ENCODE data around the gene LIMCH1. TPM values are rescaled to one million over a fixed set of nuclear protein-coding genes. Genes with fewer than 3 reads are reported as not detected.
"Not testable (repeated sequence)": the region's sequence is repeated elsewhere in the genome, so short reads cannot be mapped to it uniquely, and the experiment has no call there.

The LIMCH1 gene
- total and polyA plus RNA-seq, 7 donors, result 14.2 to 279 (median 169) TPM

DNA sequence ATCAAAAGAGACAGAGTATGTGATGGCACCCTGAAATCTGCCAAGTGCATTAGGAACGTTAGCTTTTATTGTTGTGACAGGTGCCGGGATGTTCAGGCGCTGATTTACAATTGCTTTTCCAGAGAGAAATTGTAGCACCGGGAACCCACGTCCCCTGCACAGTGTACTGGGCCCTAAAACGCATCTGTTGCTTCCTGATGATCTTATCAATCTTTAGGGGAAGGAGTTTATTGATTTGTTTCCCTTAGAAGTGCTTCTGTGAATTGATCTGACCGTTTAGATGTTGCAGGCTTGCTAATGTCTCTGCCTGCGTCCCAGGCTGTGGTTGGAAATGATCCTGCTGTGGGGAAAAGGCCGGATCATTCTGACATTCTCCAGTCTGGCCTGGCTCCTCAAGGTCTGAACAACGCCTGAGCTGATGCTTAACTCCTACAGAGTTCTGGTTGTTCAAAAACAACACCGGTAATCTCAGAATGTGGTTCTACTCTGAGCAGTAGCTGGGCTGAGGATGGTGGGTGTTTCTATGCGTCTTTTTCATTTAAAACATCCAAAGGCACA is 193.7 kb downstream of the LIMCH1 start:
- Histone ChIP-seq H3K36me3 (ENCODE audit: insufficient read depth in 1 of 2, low read depth in 1 of 2) (no peaks in the 10 kb centered on the region), H3K4me1 (no peaks in the 10 kb centered on the region), H3K27ac (no peak overlapping the region), H3K4me3 (no peak overlapping the region), H3K27me3 (ENCODE audit: insufficient read depth in 3 of 3, low read length in 2 of 3) (peaks cover 0 to 15% (median 12%) of the 10 kb centered on the region in 3 donors), H3K9me3 (no peaks in the 10 kb centered on the region)
- no peak for ATAC-seq
- intact Hi-C loops (cut with DNase I), result no loop called here
- DNase-seq, result no peak
- no peak for TF ChIP-seq CTCF (IDR thresholded peaks at IDR 0.05)
- WGBS, 3 donors, result 23 to 26% (median 25%) methylated on average over 12 of the region's 12 CpGs

DNA sequence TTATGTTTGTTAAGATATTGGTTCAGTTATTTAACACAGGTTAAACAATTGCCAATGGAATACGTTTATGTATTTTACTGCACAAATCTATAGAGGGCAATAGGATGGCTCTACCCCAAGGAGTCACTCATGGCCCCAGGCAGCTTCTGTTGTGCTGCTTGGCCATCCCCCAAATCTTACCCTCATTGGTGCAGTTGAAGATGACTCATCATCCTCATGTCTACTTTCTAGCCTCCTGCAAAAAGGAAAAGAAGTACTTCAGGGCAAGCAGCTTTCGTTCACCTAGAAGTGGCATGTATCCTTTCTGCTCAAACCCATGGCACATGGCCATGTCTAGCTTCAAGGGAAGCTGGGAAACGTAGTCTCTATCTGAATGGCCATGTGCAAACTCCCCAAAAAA is 196.4 kb downstream of the LIMCH1 start:
- intact Hi-C loops (cut with DNase I), result no loop called here
- no peak for TF ChIP-seq CTCF (IDR thresholded peaks at IDR 0.05)
- no peaks in the 10 kb centered on the region for H3K9me3 ChIP-seq
- ATAC-seq, result no peak
- 66 to 77% (median 77%) methylated on average over 3 of the region's 3 CpGs for WGBS, 3 donors
- H3K4me3 ChIP-seq, result no peak overlapping the region
- no peaks in the 10 kb centered on the region for H3K36me3 ChIP-seq (ENCODE audit: insufficient read depth in 1 of 2, low read depth in 1 of 2)
- no peak for DNase-seq
- H3K4me1 ChIP-seq, result no peaks in the 10 kb centered on the region
- no peak overlapping the region for H3K27ac ChIP-seq
- peaks cover 0 to 16% (median 10%) of the 10 kb centered on the region in 3 donors for H3K27me3 ChIP-seq (ENCODE audit: insufficient read depth in 3 of 3, low read length in 2 of 3)

DNA sequence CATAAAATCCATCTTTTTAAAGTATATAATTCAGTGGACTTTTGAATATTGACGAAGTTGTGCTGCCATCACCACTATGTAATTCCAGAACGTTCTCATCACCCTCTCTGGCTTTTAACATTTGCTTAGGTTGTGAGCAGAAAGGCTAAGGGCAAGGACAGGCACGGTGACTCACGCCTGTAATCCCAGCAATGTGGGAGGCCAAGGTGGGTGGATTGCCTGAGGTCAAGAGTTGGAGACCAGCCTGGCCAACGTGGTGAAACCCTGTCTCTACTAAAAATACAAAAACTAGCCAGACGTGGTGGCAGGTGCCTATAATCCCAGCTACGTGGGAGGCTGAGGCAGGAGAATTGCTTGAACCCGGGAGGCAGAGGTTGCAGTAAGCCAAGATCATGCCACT is 199.5 kb downstream of the LIMCH1 start:
- WGBS, 3 donors, result 55 to 66% (median 66%) methylated on average over 8 of the region's 8 CpGs
- intact Hi-C loops (cut with DNase I); ATAC-seq: not testable (repeated sequence)

GRCh38 chr4:41741354-41741753 is 203.4 kb downstream of the LIMCH1 start:
- intact Hi-C loops (cut with DNase I), result no loop called here
- ATAC-seq, result no peak
- H3K36me3 ChIP-seq (ENCODE audit: insufficient read depth in 1 of 2, low read depth in 1 of 2), result no peaks in the 10 kb centered on the region
- no peak for TF ChIP-seq CTCF (IDR thresholded peaks at IDR 0.05)
- no peak overlapping the region for H3K4me3 ChIP-seq
- H3K27me3 ChIP-seq (ENCODE audit: insufficient read depth in 3 of 3, low read length in 2 of 3), result peaks cover 18 to 79% (median 19%) of the 10 kb centered on the region in 3 donors
- 53 to 65% (median 59%) methylated on average over 2 of the region's 2 CpGs for WGBS, 3 donors
- H3K9me3 ChIP-seq, result no peaks in the 10 kb centered on the region
- DNase-seq, result no peak
- H3K4me1 ChIP-seq, result no peaks in the 10 kb centered on the region
- no peak overlapping the region for H3K27ac ChIP-seq

More for the DNA sequence above, 199.5 kb downstream of the LIMCH1 start:
- not testable (repeated sequence) for H3K27ac ChIP-seq; H3K4me1 ChIP-seq; H3K36me3 ChIP-seq (ENCODE audit: insufficient read depth in 1 of 2, low read depth in 1 of 2); DNase-seq; H3K9me3 ChIP-seq; H3K4me3 ChIP-seq
- H3K27me3 ChIP-seq (ENCODE audit: insufficient read depth in 3 of 3, low read length in 2 of 3), result peaks cover 0 to 44% (median 16%) of the 10 kb centered on the region in 3 donors

DNA sequence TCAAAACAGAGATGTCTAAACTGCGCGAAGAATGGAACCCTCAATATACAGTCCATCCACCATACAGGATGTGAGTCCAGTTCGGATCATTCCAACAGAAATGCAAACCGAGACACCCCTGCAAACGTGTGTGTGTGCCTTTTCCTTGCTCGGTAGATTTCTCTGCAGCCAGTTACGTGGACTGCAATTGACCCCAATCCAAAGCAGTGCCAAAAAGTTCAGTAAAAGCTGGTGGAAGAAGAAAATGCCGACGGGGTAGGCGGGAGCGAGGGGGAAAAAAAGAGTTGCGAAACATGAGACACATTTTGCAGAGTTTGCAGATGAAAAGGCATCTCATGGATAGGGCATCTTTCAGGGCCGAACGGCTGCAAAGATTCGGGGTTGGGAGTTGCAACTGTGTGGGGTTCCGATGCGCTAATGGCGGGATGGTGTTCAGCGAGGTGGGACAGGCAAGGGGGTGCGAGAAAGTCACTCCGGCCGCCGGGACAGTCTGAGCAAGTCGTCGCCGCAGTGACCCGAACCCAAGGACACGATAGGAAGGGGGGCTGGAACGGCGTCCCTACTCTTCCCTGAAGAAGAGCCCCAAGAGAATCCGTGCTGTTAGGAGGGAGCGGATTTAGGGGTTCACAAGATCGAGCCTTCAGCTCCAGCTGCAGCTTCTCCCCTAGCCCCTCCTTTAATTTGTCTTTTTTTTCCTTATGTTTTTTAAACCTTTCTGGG is 206.8 kb downstream of the LIMCH1 start:
- no peak overlapping the region for H3K27ac ChIP-seq
- ATAC-seq (no peak), DNase-seq (no peak)
- no peak for TF ChIP-seq CTCF (IDR thresholded peaks at IDR 0.05)
- peaks cover 11 to 94% (median 39%) of the 10 kb centered on the region in 3 donors for H3K27me3 ChIP-seq (ENCODE audit: insufficient read depth in 3 of 3, low read length in 2 of 3)
- intact Hi-C loops (cut with DNase I), result no loop called here
- no peaks in the 10 kb centered on the region for H3K4me1 ChIP-seq
- no peaks in the 10 kb centered on the region for H3K36me3 ChIP-seq (ENCODE audit: insufficient read depth in 1 of 2, low read depth in 1 of 2)
- H3K9me3 ChIP-seq, result no peaks in the 10 kb centered on the region
- 4 to 6% (median 5%) methylated on average over 33 of the region's 33 CpGs for WGBS, 3 donors
- H3K4me3 ChIP-seq, result no peak overlapping the region

Measured in psoas muscle (tissue), 8 donors.